Measurements from ENCODE around the gene DIPK1A. TPM values are rescaled to one million over a fixed set of nuclear protein-coding genes. Genes with fewer than 3 reads are reported as not detected.
"Not testable (repeated sequence)": the region's sequence is repeated elsewhere in the genome, so short reads cannot be mapped to it uniquely, and the experiment has no call there.

DIPK1A gene
- total RNA-seq, 3 donors from 2014 or later, result 12.1 to 14.7 (median 14.4) TPM

- TF ChIP-seq POLR2A (IDR thresholded peaks at IDR 0.05) (no peak), POLR2AphosphoS5 (IDR thresholded peaks at IDR 0.05) (no peak), CTCF (IDR thresholded peaks at IDR 0.05) (no peak)
- intact Hi-C loops (cut with DNase I; ENCODE audit: low total_unique reads), result no loop called here
- Histone ChIP-seq H3K9me3 (no peaks in the 10 kb centered on the region), H3K36me3 (no peaks in the 10 kb centered on the region), H3K27ac (no peak overlapping the region), H3K27me3 (no peaks in the 10 kb centered on the region), H3K4me3 (no peak overlapping the region), H3K4me1 (no peaks in the 10 kb centered on the region)
- DNase-seq (ENCODE audit: low spot score in 2 of 2), result no peak
Observed at GRCh38 chr1:92985101-92985500, 23.8 kb upstream of the DIPK1A start.

GRCh38 chr1:92980732-92981647, 19.7 kb upstream of the DIPK1A start:
- Histone ChIP-seq H3K36me3 (no peaks in the 10 kb centered on the region), H3K4me1 (no peaks in the 10 kb centered on the region), H3K27me3 (no peaks in the 10 kb centered on the region), H3K4me3 (no peak overlapping the region), H3K9me3 (no peaks in the 10 kb centered on the region), H3K27ac (no peak overlapping the region)
- DNase-seq (ENCODE audit: low spot score in 2 of 2), result no peak
- intact Hi-C loops (cut with DNase I; ENCODE audit: low total_unique reads), result no loop called here
- no peak for TF ChIP-seq POLR2A (IDR thresholded peaks at IDR 0.05)
- TF ChIP-seq POLR2AphosphoS5 (IDR thresholded peaks at IDR 0.05), result no peak
- TF ChIP-seq CTCF (IDR thresholded peaks at IDR 0.05), result no peak

- Histone ChIP-seq H3K9me3 (no peaks in the 10 kb centered on the region), H3K27ac (no peak overlapping the region), H3K4me1 (no peaks in the 10 kb centered on the region), H3K4me3 (no peak overlapping the region), H3K36me3 (no peaks in the 10 kb centered on the region), H3K27me3 (no peaks in the 10 kb centered on the region)
- intact Hi-C loops (cut with DNase I; ENCODE audit: low total_unique reads), result no loop called here
- DNase-seq (ENCODE audit: low spot score in 2 of 2), result no peak
- TF ChIP-seq POLR2A (IDR thresholded peaks at IDR 0.05), result no peak
- no peak for TF ChIP-seq POLR2AphosphoS5 (IDR thresholded peaks at IDR 0.05)
- TF ChIP-seq CTCF (IDR thresholded peaks at IDR 0.05), result no peak
Observed at GRCh38 chr1:92975551-92976232, 14.4 kb upstream of the DIPK1A start.

GRCh38 chr1:92974112-92974511, 12.8 kb upstream of the DIPK1A start:
- DNase-seq (ENCODE audit: low spot score in 2 of 2); H3K4me1 ChIP-seq; intact Hi-C loops (cut with DNase I; ENCODE audit: low total_unique reads); H3K27ac ChIP-seq; H3K9me3 ChIP-seq; H3K36me3 ChIP-seq; H3K4me3 ChIP-seq; H3K27me3 ChIP-seq: not testable (repeated sequence)

- Histone ChIP-seq H3K4me1 (no peaks in the 10 kb centered on the region), H3K27ac (no peak overlapping the region), H3K27me3 (no peaks in the 10 kb centered on the region), H3K36me3 (no peaks in the 10 kb centered on the region), H3K4me3 (no peak overlapping the region), H3K9me3 (no peaks in the 10 kb centered on the region)
- no peak for DNase-seq (ENCODE audit: low spot score in 2 of 2)
- intact Hi-C loops (cut with DNase I; ENCODE audit: low total_unique reads), result no loop called here
- TF ChIP-seq POLR2AphosphoS5 (IDR thresholded peaks at IDR 0.05), result no peak
- TF ChIP-seq POLR2A (IDR thresholded peaks at IDR 0.05), result no peak
- TF ChIP-seq CTCF (IDR thresholded peaks at IDR 0.05), result no peak
Observed at GRCh38 chr1:92973203-92973897, 12.1 kb upstream of the DIPK1A start.

Data from breast epithelium (tissue), 4 donors.